Breast epithelium (tissue), 4 donors: ENCODE measurements around the gene DSG4. TPM values are rescaled to one million over a fixed set of nuclear protein-coding genes. Genes with fewer than 3 reads are reported as not detected.

ENCODE experiments used
- DNase-seq, 2 donors: peaks; one replicate each; pipeline ENCODE4 v3.0.0-alpha.2; 2019; ENCODE audit warnings: low spot score in 2 of 2
- H3K27ac ChIP-seq, 2 donors: fragments of 200-600 bp; sonication (generic) in 1 of 2; one replicate each; pipeline ENCODE4 v1.5.1; 2016 to 2019; ENCODE audit warnings: mild to moderate bottlenecking in 1 of 2
- H3K27me3 ChIP-seq, 2 donors: fragments of 200-600 bp; sonication (generic) in 1 of 2; one replicate each; pipeline versions ENCODE4 v1.5.1 to v1.6.0; 2017 to 2019; ENCODE audit warnings: control low read depth in 1 of 2, mild to moderate bottlenecking in 1 of 2
- H3K36me3 ChIP-seq: fragments of 200-600 bp; one replicate; pipeline ENCODE4 v1.5.1; 2019
- H3K4me1 ChIP-seq, 2 donors: fragments of 200-600 bp; sonication (generic); one replicate each; pipeline ENCODE4 v1.5.1; 2016 to 2019; ENCODE audit warnings: control low read depth in 1 of 2
- H3K4me3 ChIP-seq, 3 donors: fragments of 200-600 bp; sonication (generic); 1 replicate in 2 of 3; 2 replicates in 1 of 3; pipeline ENCODE4 v1.5.1; 2016 to 2019; ENCODE audit warnings: mild to moderate bottlenecking in 3 of 3, moderate library complexity in 2 of 3
- H3K9me3 ChIP-seq, 2 donors: fragments of 200-600 bp; sonication (generic) in 1 of 2; one replicate each; pipeline ENCODE4 v1.5.1; 2016 to 2019; ENCODE audit warnings: control low read depth in 1 of 2
- POLR2A ChIP-seq: fragments of 450-650 bp; IDR thresholded peaks from one replicate; pipeline ENCODE4 v1.6.1; 2016; ENCODE audit warnings: antibody characterized with exemption, mild to moderate bottlenecking, moderate library complexity
- POLR2AphosphoS5 ChIP-seq, 3 donors: sonication (generic); formaldehyde crosslinking; IDR thresholded peaks; one replicate each; pipeline ENCODE4 v1.6.1; 2017; ENCODE audit warnings: antibody characterized with exemption in 3 of 3
- intact Hi-C: fragments of 100-400 bp; cut with DNase I; formaldehyde crosslinking; loops from one replicate; pipeline ENCODE4 v1.15.1; 2023; ENCODE audit warnings: low total_unique reads
- total RNA-seq, 3 donors: library from RNA; depleted of rRNA; stranded (reverse); fragments of >200 nt; gene quantifications; one replicate each; pipeline ENCODE4 v1.1.0, GENCODE V29; 2016
- TF ChIP-seq, protein P1 (sequence below), 3 donors: fragments of 450-650 bp; IDR thresholded peaks; one replicate each; pipeline ENCODE4 v1.5.1; 2016 to 2017; ENCODE audit warnings: antibody characterized with exemption in 3 of 3, mild to moderate bottlenecking in 3 of 3, moderate library complexity in 3 of 3

Gene DSG4
- total RNA-seq, 3 donors from 2014 or later, result not detected

DNA sequence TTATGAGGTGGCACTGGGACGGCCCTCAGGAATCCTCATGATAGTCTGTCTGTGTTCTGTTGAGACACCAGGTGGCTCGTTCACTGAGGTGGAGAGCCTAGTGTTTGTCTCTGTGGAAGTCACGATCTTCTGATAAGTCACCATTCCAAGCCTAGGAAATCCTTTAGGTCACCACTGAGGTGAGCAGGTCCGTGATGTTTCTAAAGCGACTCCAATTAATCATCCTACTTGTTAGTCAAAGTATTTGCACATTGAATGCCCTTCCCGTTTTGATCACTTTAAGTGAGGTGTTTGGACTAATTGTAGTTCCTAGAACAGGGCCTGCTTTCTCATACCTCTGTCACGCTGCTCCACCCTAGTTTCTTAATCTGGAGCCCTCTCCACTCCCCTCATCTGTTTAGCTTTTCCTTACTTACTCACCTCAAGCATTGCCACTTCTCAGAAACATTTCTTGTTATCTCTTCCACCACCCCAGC is 42.9 kb downstream of the DSG4 start:
- no peak overlapping the region for H3K4me3 ChIP-seq
- no peaks in the 10 kb centered on the region for H3K4me1 ChIP-seq
- no peaks in the 10 kb centered on the region for H3K36me3 ChIP-seq
- intact Hi-C loops, result no loop called here
- DNase-seq, result no peak
- no peaks in the 10 kb centered on the region for H3K9me3 ChIP-seq
- no peaks in the 10 kb centered on the region for H3K27me3 ChIP-seq
- TF ChIP-seq, protein P1, sequence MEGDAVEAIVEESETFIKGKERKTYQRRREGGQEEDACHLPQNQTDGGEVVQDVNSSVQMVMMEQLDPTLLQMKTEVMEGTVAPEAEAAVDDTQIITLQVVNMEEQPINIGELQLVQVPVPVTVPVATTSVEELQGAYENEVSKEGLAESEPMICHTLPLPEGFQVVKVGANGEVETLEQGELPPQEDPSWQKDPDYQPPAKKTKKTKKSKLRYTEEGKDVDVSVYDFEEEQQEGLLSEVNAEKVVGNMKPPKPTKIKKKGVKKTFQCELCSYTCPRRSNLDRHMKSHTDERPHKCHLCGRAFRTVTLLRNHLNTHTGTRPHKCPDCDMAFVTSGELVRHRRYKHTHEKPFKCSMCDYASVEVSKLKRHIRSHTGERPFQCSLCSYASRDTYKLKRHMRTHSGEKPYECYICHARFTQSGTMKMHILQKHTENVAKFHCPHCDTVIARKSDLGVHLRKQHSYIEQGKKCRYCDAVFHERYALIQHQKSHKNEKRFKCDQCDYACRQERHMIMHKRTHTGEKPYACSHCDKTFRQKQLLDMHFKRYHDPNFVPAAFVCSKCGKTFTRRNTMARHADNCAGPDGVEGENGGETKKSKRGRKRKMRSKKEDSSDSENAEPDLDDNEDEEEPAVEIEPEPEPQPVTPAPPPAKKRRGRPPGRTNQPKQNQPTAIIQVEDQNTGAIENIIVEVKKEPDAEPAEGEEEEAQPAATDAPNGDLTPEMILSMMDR (IDR thresholded peaks at IDR 0.05), result no peak
- TF ChIP-seq POLR2A (no peak), POLR2AphosphoS5 (IDR thresholded peaks at IDR 0.05) (no peak)
- no peak overlapping the region for H3K27ac ChIP-seq

DNA sequence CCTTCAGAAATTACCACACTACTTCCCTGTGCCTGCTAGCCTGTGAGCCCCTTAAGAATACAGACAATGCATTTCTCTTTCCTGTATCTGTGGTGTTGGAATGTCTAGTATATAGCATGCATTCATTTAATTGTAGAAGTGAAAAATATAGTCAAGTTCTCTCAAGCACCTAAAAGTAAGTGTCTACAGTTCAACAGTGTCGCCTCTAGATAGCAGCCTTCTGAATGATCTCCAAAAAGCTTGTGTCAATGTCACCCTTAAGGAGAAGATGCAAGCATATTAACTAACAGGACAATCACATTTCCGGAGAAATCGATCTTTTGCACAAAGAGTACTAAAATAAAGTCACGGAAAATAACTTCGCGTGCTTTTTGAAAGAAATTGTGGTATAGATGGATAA is 43.5 kb downstream of the DSG4 start:
- Histone ChIP-seq H3K36me3 (no peaks in the 10 kb centered on the region), H3K27me3 (no peaks in the 10 kb centered on the region), H3K27ac (no peak overlapping the region), H3K4me3 (no peak overlapping the region), H3K4me1 (no peaks in the 10 kb centered on the region), H3K9me3 (no peaks in the 10 kb centered on the region)
- intact Hi-C loops, result no loop called here
- DNase-seq, result no peak
- TF ChIP-seq POLR2AphosphoS5 (IDR thresholded peaks at IDR 0.05), result no peak
- TF ChIP-seq POLR2A, result no peak
- TF ChIP-seq, protein P1 (IDR thresholded peaks at IDR 0.05), result no peak

DNA sequence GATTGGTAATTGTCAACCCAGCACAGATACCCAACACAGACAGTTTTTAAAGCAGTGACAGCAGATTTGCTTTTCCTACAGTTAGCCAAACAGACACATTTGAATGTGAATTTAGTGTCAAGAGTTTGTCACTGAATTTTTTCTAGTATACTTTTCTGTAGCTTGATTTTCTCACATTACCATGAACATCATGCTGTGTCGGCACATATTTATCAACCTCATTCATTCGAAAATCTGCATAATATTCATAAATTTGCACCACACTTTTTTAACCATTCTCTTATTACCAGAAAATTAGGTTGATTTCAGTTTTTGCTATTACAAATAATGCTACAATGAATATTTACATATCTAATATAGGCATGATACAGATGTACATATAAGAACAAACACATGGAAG is 43.9 kb downstream of the DSG4 start:
- H3K9me3 ChIP-seq, result no peaks in the 10 kb centered on the region
- intact Hi-C loops, result no loop called here
- H3K27ac ChIP-seq, result no peak overlapping the region
- no peak for DNase-seq
- H3K4me1 ChIP-seq, result no peaks in the 10 kb centered on the region
- no peaks in the 10 kb centered on the region for H3K36me3 ChIP-seq
- H3K4me3 ChIP-seq, result no peak overlapping the region
- TF ChIP-seq POLR2A, result no peak
- TF ChIP-seq, protein P1 (IDR thresholded peaks at IDR 0.05), result no peak
- TF ChIP-seq POLR2AphosphoS5 (IDR thresholded peaks at IDR 0.05), result no peak
- no peaks in the 10 kb centered on the region for H3K27me3 ChIP-seq

DNA sequence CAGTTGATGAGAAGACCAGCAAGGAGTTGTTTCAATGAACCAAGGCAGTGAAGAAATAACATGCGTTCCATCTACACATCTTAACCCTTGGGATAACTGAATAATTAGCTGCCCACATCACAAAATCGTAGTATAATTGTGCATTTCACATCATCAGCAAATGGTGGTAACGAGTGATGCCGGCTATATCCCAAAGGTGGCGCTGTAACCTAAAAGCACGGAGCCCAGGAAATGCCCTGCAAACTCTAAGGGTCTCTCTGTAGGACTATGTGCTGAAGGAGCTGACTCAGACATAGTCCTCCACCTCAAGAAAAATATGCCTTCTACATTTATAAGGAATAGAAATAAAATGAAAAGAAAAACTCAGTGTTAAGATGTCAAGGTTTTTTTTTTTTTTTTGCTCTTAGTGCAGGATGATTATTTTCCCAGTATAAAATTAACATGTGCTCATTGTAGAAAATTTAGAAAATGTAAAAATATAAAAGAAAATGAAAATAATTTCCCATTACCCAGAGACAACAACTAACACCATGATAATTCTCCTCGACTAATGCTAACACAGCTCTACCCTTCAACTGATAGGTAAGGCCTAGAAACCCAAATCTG is 47.9 kb downstream of the DSG4 start:
- Histone ChIP-seq H3K4me1 (no peaks in the 10 kb centered on the region), H3K36me3 (no peaks in the 10 kb centered on the region), H3K4me3 (no peak overlapping the region), H3K9me3 (no peaks in the 10 kb centered on the region), H3K27me3 (no peaks in the 10 kb centered on the region), H3K27ac (no peak overlapping the region)
- DNase-seq, result no peak
- TF ChIP-seq, protein P1 (IDR thresholded peaks at IDR 0.05), result peak; percentile 15 to 61 (median 30)
- TF ChIP-seq POLR2A, result no peak
- intact Hi-C loops, result no loop called here

DNA sequence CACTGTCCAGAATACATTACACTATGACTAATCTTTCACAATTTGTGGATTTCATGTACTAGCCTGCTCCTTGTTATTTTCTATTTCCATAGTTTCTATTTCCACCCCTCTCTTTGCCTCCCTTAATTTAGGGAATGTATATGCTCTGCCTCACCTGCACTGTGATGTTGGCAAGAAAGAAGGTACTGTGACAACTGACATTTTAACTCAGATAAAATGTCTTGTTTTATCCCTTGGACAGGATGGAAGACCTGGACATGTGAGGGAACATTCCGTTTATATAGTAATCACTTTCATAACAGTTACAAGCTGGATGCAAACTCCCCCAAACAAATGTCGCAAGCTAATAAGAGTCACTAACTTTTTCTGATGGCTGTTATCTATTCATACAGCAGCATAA is 49.4 kb downstream of the DSG4 start:
- H3K36me3 ChIP-seq, result no peaks in the 10 kb centered on the region
- H3K9me3 ChIP-seq, result no peaks in the 10 kb centered on the region
- no peak for TF ChIP-seq POLR2AphosphoS5 (IDR thresholded peaks at IDR 0.05)
- TF ChIP-seq POLR2A, result no peak
- TF ChIP-seq, protein P1 (IDR thresholded peaks at IDR 0.05), result no peak
- no peaks in the 10 kb centered on the region for H3K4me1 ChIP-seq
- H3K27ac ChIP-seq, result no peak overlapping the region
- intact Hi-C loops, result no loop called here
- no peaks in the 10 kb centered on the region for H3K27me3 ChIP-seq
- no peak overlapping the region for H3K4me3 ChIP-seq
- no peak for DNase-seq
